Measurements from ENCODE around the gene DLK2. TPM values are rescaled to one million over a fixed set of nuclear protein-coding genes. Genes with fewer than 3 reads are reported as not detected.
A peak's percentile ranks its signal among the peaks of the same experiment; 100 is the strongest.

DLK2 gene
- total RNA-seq, 1 experiment from 2014 or later = 1.6 TPM

- Histone ChIP-seq H3K9me3 (ENCODE audit: control insufficient read depth in 1 of 2, insufficient read depth in 1 of 2, low read depth in 1 of 2, low read length in 2 of 2) (no peaks in the 10 kb centered on the region), H3K4me2 (ENCODE audit: low read length) (peak overlapping the region; percentile 63), H3K4me1 (ENCODE audit: control insufficient read depth in 1 of 2, insufficient read depth in 2 of 2, low read length in 2 of 2) (peaks cover 7 to 12% of the 10 kb centered on the region in 2 experiments), H3K4me3 (replicated peaks in 1 of 2; ENCODE audit: low read depth in 1 of 2, low read length in 2 of 2) (peak overlapping the region; percentile 88 to 96), H3K79me2 (ENCODE audit: insufficient read depth, low read length) (peaks cover 12% of the 10 kb centered on the region), H3K9me2 (ENCODE audit: insufficient read depth) (no peaks in the 10 kb centered on the region), H2AFZ (ENCODE audit: low read depth, low read length, poor library complexity, severe bottlenecking) (no peak overlapping the region), H3K36me3 (ENCODE audit: control insufficient read depth in 1 of 2, insufficient read depth in 2 of 2, low read length in 2 of 2) (no peaks in the 10 kb centered on the region), H3K27ac (ENCODE audit: low read depth, low read length) (peak overlapping the region; percentile 91), H3K9ac (ENCODE audit: low read length) (peak overlapping the region; percentile 84), H3K27me3 (ENCODE audit: insufficient read depth, low read length) (no peaks in the 10 kb centered on the region), H4K20me1 (ENCODE audit: insufficient read depth) (no peaks in the 10 kb centered on the region)
- RAD21 ChIA-PET (ENCODE audit: low non-redundant PET in 1 of 2, low total read pairs in 2 of 2, uncharacterized antibody in 2 of 2, unreplicated experiment in 2 of 2) = no interaction called here
- BruUV-seq (replicated peaks) = no TSS peak
- DNase-seq (ENCODE audit: low read depth, low spot score) = no peak
- TF ChIP-seq ZNF274 (IDR thresholded peaks at IDR 0.05; ENCODE audit: low read depth, low read length) (no peak), ATF3 (IDR thresholded peaks at IDR 0.05) (no peak), EZH2phosphoT487 (IDR thresholded peaks at IDR 0.05; ENCODE audit: borderline replicate concordance) (no peak), CTCF (IDR thresholded peaks at IDR 0.05 in 2 of 3, conservative IDR thresholded peaks at IDR 0.05 in 1 of 3; ENCODE audit: borderline replicate concordance in 1 of 3, insufficient read depth in 1 of 3, low read depth in 2 of 3, low read length in 2 of 3) (no peak), EZH2 (IDR thresholded peaks at IDR 0.05) (no peak), TCF7L2 (IDR thresholded peaks at IDR 0.05; ENCODE audit: borderline replicate concordance, extremely low read depth, insufficient read depth, insufficient read length) (no peak), SIN3A (IDR thresholded peaks at IDR 0.05; ENCODE audit: low read depth) (no peak; the same call in 1 of the 2 replicates), YY1 (IDR thresholded peaks at IDR 0.05; ENCODE audit: extremely low read depth, insufficient replicate concordance, low read depth, low read length) (no peak), MAX (IDR thresholded peaks at IDR 0.05) (no peak; the same call in 1 of the 2 replicates), EGR1 (IDR thresholded peaks at IDR 0.05; ENCODE audit: low read depth) (no peak), POLR2A (IDR thresholded peaks at IDR 0.05; ENCODE audit: borderline replicate concordance, extremely low read depth, insufficient read depth, insufficient read length) (no peak), CBX3 (IDR thresholded peaks at IDR 0.05; ENCODE audit: low read depth) (no peak), SP1 (IDR thresholded peaks at IDR 0.05; ENCODE audit: low read depth) (no peak), RAD21 (IDR thresholded peaks at IDR 0.05; ENCODE audit: low read depth) (no peak), ZFX (IDR thresholded peaks at IDR 0.05) (no peak), POLR2AphosphoS5 (IDR thresholded peaks at IDR 0.05; ENCODE audit: low read depth, low read length) (no peak)
- ATAC-seq = no peak
- intact Hi-C loops (cut with micrococcal nuclease) = no loop called here
- POLR2A ChIA-PET = interaction anchor here (1.2 kb wide), 1 partner anchor 9 kb away, joined by 3 read pairs; no protein-coding TSS in a partner anchor
- CTCF ChIA-PET = no interaction called here
Observed at GRCh38 chr6:43428112-43428570, 27.2 kb downstream of the DLK2 start.

Data from HCT116 (cell line).